H9 (cell line): Measurements from ENCODE around the gene RAB29. TPM values are rescaled to one million over a fixed set of nuclear protein-coding genes. Genes with fewer than 3 reads are reported as not detected.

Source experiments
- DNase-seq: peaks from one replicate; pipeline ENCODE4 v3.0.0-alpha.2; 2017
- H2AFZ ChIP-seq: one replicate; pipeline ENCODE4 v1.6.1; 2013; ENCODE audit warnings: mild to moderate bottlenecking, low read length, control low read depth, moderate library complexity
- H2AK5ac ChIP-seq: 2 replicates; pipeline ENCODE4 v1.6.1; 2013; ENCODE audit warnings: low read length, control low read depth, mixed read lengths; ENCODE audit not compliant: insufficient read length
- H2BK120ac ChIP-seq: one replicate; pipeline ENCODE4 v1.6.1; 2013; ENCODE audit warnings: low read depth, mild to moderate bottlenecking, low read length, control low read depth, inconsistent platforms; ENCODE audit not compliant: poor library complexity, severe bottlenecking
- H2BK12ac ChIP-seq: 2 replicates; pipeline ENCODE4 v1.6.1; 2013; ENCODE audit warnings: low read length, control low read depth, mixed read lengths, low read depth; ENCODE audit not compliant: insufficient read length
- H2BK15ac ChIP-seq: 2 replicates; pipeline ENCODE4 v1.6.1; 2013; ENCODE audit warnings: low read depth, low read length, control low read depth
- H2BK20ac ChIP-seq: one replicate; pipeline ENCODE4 v1.6.1; 2013; ENCODE audit warnings: low read depth, mild to moderate bottlenecking, low read length, control low read depth, inconsistent platforms; ENCODE audit not compliant: poor library complexity, severe bottlenecking
- H2BK5ac ChIP-seq: 2 replicates; pipeline ENCODE4 v1.6.1; 2013; ENCODE audit warnings: low read length, control low read depth, mixed read lengths; ENCODE audit not compliant: insufficient read length
- H3K14ac ChIP-seq: 2 replicates; pipeline ENCODE4 v1.6.1; 2013; ENCODE audit warnings: low read length, control low read depth; ENCODE audit not compliant: insufficient read depth
- H3K18ac ChIP-seq: 2 replicates; pipeline ENCODE4 v1.6.1; 2013; ENCODE audit warnings: low read depth, mild to moderate bottlenecking, mixed read lengths, low read length, control low read depth; ENCODE audit not compliant: insufficient read length
- H3K23ac ChIP-seq: 2 replicates; pipeline ENCODE4 v1.6.1; 2013; ENCODE audit warnings: low read length, control low read depth, mixed read lengths, low read depth; ENCODE audit not compliant: insufficient read length
- H3K23me2 ChIP-seq: 2 replicates; pipeline ENCODE4 v1.6.1; 2013; ENCODE audit warnings: low read depth, mild to moderate bottlenecking, mixed read lengths, low read length, control low read depth; ENCODE audit not compliant: insufficient read length, poor library complexity, severe bottlenecking
- H3K27ac ChIP-seq: 2 replicates; pipeline ENCODE4 v1.5.1; 2013; ENCODE audit warnings: low read length, control low read depth, mixed read lengths, low read depth; ENCODE audit not compliant: insufficient read length
- H3K27me3 ChIP-seq: 2 replicates; pipeline ENCODE4 v1.6.1; 2013; ENCODE audit warnings: low read length, control low read depth, inconsistent platforms; ENCODE audit not compliant: insufficient read depth
- H3K4ac ChIP-seq: 2 replicates; pipeline ENCODE4 v1.6.1; 2013; ENCODE audit warnings: low read depth, mild to moderate bottlenecking, control low read depth, inconsistent platforms, low read length, moderate library complexity
- H3K4me1 ChIP-seq: 2 replicates; pipeline ENCODE4 v1.6.1; 2013; ENCODE audit warnings: low read length, control low read depth, inconsistent platforms; ENCODE audit not compliant: insufficient read depth
- H3K4me2 ChIP-seq: 2 replicates; pipeline ENCODE4 v1.6.1; 2013; ENCODE audit warnings: low read length, control low read depth, mixed read lengths; ENCODE audit not compliant: insufficient read length, insufficient read depth
- H3K56ac ChIP-seq: 2 replicates; pipeline ENCODE4 v1.6.1; 2013; ENCODE audit warnings: low read depth, mild to moderate bottlenecking, mixed read lengths, low read length, control low read depth; ENCODE audit not compliant: insufficient read length
- H3K79me1 ChIP-seq: 2 replicates; pipeline ENCODE4 v1.6.1; 2013; ENCODE audit warnings: low read depth, mild to moderate bottlenecking, moderate library complexity, low read length, control low read depth, inconsistent platforms; ENCODE audit not compliant: insufficient read depth, poor library complexity, severe bottlenecking
- H3K79me2 ChIP-seq: 2 replicates; pipeline ENCODE4 v1.6.1; 2013; ENCODE audit warnings: low read length, control low read depth, inconsistent platforms; ENCODE audit not compliant: insufficient read depth
- H3K9ac ChIP-seq: 2 replicates; pipeline ENCODE4 v1.6.1; 2013; ENCODE audit warnings: low read length, control low read depth, mixed read lengths; ENCODE audit not compliant: insufficient read length; ENCODE audit errors: extremely low read depth
- H3K9me3 ChIP-seq: one replicate; pipeline ENCODE4 v1.6.1; 2013; ENCODE audit warnings: low read depth, low read length, inconsistent platforms; ENCODE audit not compliant: control insufficient read depth
- H3T11ph ChIP-seq: one replicate; pipeline ENCODE4 v1.6.1; 2013; ENCODE audit warnings: mild to moderate bottlenecking, low read length, control low read depth, inconsistent platforms
- H4K20me1 ChIP-seq: one replicate; pipeline ENCODE4 v1.6.1; 2013; ENCODE audit not compliant: control insufficient read depth, insufficient read length, insufficient read depth
- H4K5ac ChIP-seq: 2 replicates; pipeline ENCODE4 v1.6.1; 2013; ENCODE audit warnings: low read depth, mild to moderate bottlenecking, mixed read lengths, low read length, control low read depth; ENCODE audit not compliant: insufficient read length
- H4K8ac ChIP-seq: replicated peaks from 2 replicates; pipeline ENCODE4 v1.6.1; 2013; ENCODE audit warnings: low read length, control low read depth, mixed read lengths, low read depth; ENCODE audit not compliant: insufficient read length
- H4K91ac ChIP-seq: 2 replicates; pipeline ENCODE4 v1.6.1; 2013; ENCODE audit warnings: low read depth, mild to moderate bottlenecking, moderate library complexity, mixed read lengths, low read length, control low read depth; ENCODE audit not compliant: insufficient read length
- H3K27ac Mint-ChIP-seq, 3 experiments: 2 replicates in 2 of 3; 3 replicates in 1 of 3; pipeline ENCODE4 v1.8.0; 2020 to 2021; ENCODE audit warnings: mixed read lengths in 3 of 3, mild to moderate bottlenecking in 1 of 3, moderate library complexity in 1 of 3
- H3K27me3 Mint-ChIP-seq: 2 replicates; pipeline ENCODE4 v1.8.0; 2021; ENCODE audit warnings: low read depth, mild to moderate bottlenecking, moderate library complexity, mixed read lengths
- H3K36me3 Mint-ChIP-seq, 3 experiments: 2 replicates in 2 of 3; 3 replicates in 1 of 3; pipeline ENCODE4 v1.8.0; 2020 to 2021; ENCODE audit warnings: low read depth in 3 of 3, mixed read lengths in 3 of 3; ENCODE audit not compliant: insufficient read depth in 1 of 3
- H3K4me1 Mint-ChIP-seq, 2 experiments: 2 replicates each; pipeline ENCODE4 v1.8.0; 2020; ENCODE audit warnings: mixed read lengths in 2 of 2
- H3K4me3 Mint-ChIP-seq, 2 experiments: 2 replicates in 1 of 2; 3 replicates in 1 of 2; pipeline ENCODE4 v1.8.0; 2020 to 2021; ENCODE audit warnings: mild to moderate bottlenecking in 2 of 2, mixed read lengths in 2 of 2, moderate library complexity in 1 of 2
- H3K9me3 Mint-ChIP-seq, 2 experiments: 2 replicates in 1 of 2; 3 replicates in 1 of 2; pipeline ENCODE4 v1.8.0; 2020; ENCODE audit warnings: mild to moderate bottlenecking in 2 of 2, mixed read lengths in 2 of 2, moderate library complexity in 1 of 2
- CTCF ChIP-seq: fragments of 200-600 bp; sonication (generic); conservative IDR thresholded peaks from 3 replicates; pipeline ENCODE4 v1.8.0; 2021; ENCODE audit warnings: antibody characterized with exemption, mild to moderate bottlenecking
- WGBS: extraction: QIAGEN DNeasy Blood & Tissue Kit; methylation state at CpG from one replicate; pipeline ENCODE4 v1.1.7; 2013; ENCODE audit warnings: missing lambda C conversion rate, low lambda C conversion rate, mixed read lengths; ENCODE audit not compliant: insufficient read length; ENCODE audit errors: extremely low coverage; 5-methylcytosine and 5-hydroxymethylcytosine counted together
- total RNA-seq: library from RNA; stranded (reverse); gene quantifications from 2 replicates; pipeline ENCODE4 v1.2.1, GENCODE V29; 2021

Gene RAB29
- total RNA-seq, 1 experiment from 2014 or later: 4.2 TPM

- WGBS: no CpG with 5 or more reads among the region's 14 CpGs
- H2BK15ac ChIP-seq: no peak overlapping the region
- Mint-ChIP-seq H3K4me3 (peak overlapping the region; percentile 92 to 94), H3K9me3 (no peaks in the 10 kb centered on the region), H3K36me3 (peaks cover 21 to 24% (median 22%) of the 10 kb centered on the region in 3 experiments), H3K27me3 (peaks cover 9% of the 10 kb centered on the region), H3K27ac (peak overlapping the region; percentile 25 to 92 (median 75); a peak in 4 of 7 replicates), H3K4me1 (peaks cover 51% of the 10 kb centered on the region in 2 experiments)
- peak overlapping the region; percentile 71; the same call in 1 of the 2 replicates for H3K14ac ChIP-seq
- no peaks in the 10 kb centered on the region; the same call in 1 of the 2 replicates for H3K79me2 ChIP-seq
- H2BK12ac ChIP-seq: no peak overlapping the region
- peak overlapping the region; percentile 63 for H3K9ac ChIP-seq
- H3K23ac ChIP-seq: no peak overlapping the region
- no peak overlapping the region for H4K5ac ChIP-seq
- H3K4ac ChIP-seq: no peak overlapping the region
- H3K4me1 ChIP-seq: no peaks in the 10 kb centered on the region
- H3K4me2 ChIP-seq: peak overlapping the region; percentile 72
- H3K27ac ChIP-seq: no peak overlapping the region
- peak; percentile 69 for DNase-seq
- H4K20me1 ChIP-seq: peaks cover 2% of the 10 kb centered on the region
- no peaks in the 10 kb centered on the region for H3K27me3 ChIP-seq
- peak overlapping the region; percentile 83 for H3K18ac ChIP-seq
- H3T11ph ChIP-seq: no peak overlapping the region
- no peak overlapping the region for H2BK120ac ChIP-seq
- H4K8ac ChIP-seq: no peak overlapping the region
- no peak overlapping the region for H2AK5ac ChIP-seq
- no peaks in the 10 kb centered on the region for H3K9me3 ChIP-seq
- no peak for TF ChIP-seq CTCF
- H2BK5ac ChIP-seq: no peak overlapping the region
- H3K79me1 ChIP-seq: peaks cover 3% of the 10 kb centered on the region
- no peak overlapping the region for H3K56ac ChIP-seq
- H3K23me2 ChIP-seq: peaks cover 14% of the 10 kb centered on the region
- H2AFZ ChIP-seq: no peak overlapping the region
- H4K91ac ChIP-seq: no peak overlapping the region
- H2BK20ac ChIP-seq: no peak overlapping the region
These were observed 38.4 kb upstream of the RAB29 start for GRCh38 chr1:205813755-205814058.
